HFF-Myc (cell line): ENCODE measurements around the gene KCMF1.

Source experiments
- DNase-seq: peaks from one replicate; pipeline ENCODE4 v3.0.0-alpha.2; 2011; ENCODE audit warnings: low read depth; ENCODE audit errors: extremely low read depth
- H3K4me3 ChIP-seq: replicated peaks from 2 replicates; pipeline ENCODE4 v1.5.1; 2011; ENCODE audit warnings: low read depth, mild to moderate bottlenecking, control low read depth, low read length
- TF ChIP-seq, protein P1 (sequence below): IDR thresholded peaks from 2 replicates; pipeline ENCODE4 v1.5.1; 2012; ENCODE audit warnings: mild to moderate bottlenecking, low read depth, low read length, control low read depth; ENCODE audit errors: missing control alignments

KCMF1 gene

DNA sequence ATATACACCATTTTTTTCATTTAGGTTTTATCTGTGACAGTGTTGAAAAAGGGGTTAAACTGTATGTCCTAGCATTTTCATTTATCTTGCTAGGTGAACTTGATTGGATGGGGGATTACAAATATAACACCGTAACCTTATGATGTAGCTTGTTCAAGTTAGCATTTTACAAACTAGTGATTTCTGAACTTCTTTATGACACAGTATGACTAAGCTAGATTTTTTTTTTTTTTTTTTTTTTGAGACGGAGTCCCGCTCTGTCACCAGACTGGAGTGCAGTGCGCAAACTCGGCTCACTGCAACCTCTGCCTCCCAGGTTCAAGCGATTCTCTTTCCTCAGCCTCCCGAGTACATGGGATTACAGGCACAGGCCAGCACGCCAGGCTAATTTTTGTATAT, 47.1 kb downstream of the KCMF1 start:
- no peak overlapping the region for H3K4me3 ChIP-seq

DNA sequence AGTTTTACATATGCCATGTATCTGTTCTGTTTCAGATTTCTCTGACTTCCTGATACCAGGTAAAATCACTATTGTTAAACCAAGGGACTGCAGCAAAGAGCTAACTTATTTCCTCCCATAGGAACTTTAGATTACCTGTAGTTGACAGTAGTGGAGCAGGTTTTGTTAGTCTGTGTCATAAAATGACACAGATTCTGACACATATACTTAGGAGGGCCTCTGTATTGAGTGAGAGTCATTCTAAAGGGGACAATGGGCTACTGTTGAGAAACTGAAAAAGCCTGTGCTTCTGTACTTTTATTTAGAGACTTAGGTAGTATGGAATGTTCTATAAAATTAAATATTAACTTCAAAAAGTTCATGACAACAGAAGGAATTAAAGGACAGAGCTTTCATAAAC, 48.2 kb downstream of the KCMF1 start:
- H3K4me3 ChIP-seq = no peak overlapping the region
- TF ChIP-seq, protein P1, sequence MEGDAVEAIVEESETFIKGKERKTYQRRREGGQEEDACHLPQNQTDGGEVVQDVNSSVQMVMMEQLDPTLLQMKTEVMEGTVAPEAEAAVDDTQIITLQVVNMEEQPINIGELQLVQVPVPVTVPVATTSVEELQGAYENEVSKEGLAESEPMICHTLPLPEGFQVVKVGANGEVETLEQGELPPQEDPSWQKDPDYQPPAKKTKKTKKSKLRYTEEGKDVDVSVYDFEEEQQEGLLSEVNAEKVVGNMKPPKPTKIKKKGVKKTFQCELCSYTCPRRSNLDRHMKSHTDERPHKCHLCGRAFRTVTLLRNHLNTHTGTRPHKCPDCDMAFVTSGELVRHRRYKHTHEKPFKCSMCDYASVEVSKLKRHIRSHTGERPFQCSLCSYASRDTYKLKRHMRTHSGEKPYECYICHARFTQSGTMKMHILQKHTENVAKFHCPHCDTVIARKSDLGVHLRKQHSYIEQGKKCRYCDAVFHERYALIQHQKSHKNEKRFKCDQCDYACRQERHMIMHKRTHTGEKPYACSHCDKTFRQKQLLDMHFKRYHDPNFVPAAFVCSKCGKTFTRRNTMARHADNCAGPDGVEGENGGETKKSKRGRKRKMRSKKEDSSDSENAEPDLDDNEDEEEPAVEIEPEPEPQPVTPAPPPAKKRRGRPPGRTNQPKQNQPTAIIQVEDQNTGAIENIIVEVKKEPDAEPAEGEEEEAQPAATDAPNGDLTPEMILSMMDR = no peak
- DNase-seq = no peak

More for the DNA sequence above, 47.1 kb downstream of the KCMF1 start:
- DNase-seq = no peak
- TF ChIP-seq, protein P1 = no peak

DNA sequence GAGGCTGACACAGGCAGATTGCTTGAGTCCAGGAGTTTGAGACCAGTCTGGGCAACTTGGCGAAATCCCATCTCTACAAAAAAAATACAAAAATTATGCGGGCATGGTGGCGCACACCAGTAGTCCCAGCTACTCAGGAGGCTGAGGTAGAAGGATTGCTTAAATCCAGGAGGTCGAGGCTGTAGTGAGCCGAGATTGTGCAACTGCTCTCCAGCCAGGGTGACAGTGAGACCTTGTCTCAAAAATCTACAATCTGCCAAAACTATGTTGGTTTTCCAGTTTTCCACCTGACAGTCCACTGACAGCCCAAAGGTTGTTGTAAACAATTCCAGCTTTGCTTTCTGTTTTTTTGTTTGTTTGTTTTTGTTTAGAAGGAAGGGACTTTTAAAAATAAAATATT, 51.3 kb downstream of the KCMF1 start:
- no peak overlapping the region for H3K4me3 ChIP-seq
- TF ChIP-seq, protein P1 = no peak
- DNase-seq = no peak

DNA sequence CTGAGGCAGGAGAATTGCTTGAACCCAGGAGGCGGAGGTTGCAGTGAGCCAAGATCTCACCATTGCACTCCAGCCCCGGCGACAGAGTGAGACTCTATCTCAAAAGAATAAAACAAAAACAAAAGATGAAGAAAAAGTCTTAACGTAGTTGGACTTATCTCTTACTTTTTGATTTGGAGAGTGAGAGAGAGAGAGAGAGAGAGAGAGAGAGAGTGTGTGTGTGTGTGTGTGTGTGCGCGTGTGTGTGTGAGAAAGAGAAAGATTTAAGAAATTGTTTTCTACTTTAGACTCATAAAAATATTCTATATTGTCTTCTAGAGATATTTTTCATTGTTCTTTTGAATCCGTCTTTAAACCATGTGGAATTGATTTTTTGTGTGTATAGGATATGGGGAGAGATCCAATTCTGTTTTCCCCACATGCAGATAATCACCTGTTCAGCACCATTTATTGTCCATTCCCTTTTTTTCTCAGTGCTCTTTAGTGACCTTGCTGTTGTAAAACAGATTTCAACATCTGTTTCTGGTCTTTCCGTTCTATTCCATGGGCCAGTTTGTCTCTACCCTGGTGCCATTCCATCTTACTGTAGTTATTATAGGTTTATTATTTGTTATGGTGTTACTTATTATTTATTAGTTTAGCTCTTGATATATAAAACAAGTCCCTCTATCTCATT, 53.5 kb downstream of the KCMF1 start:
- TF ChIP-seq, protein P1 = no peak
- DNase-seq = no peak

GRCh38 chr2:85032621-85033020, 61.7 kb downstream of the KCMF1 start:
- TF ChIP-seq, protein P1 = no peak
- no peak for DNase-seq
- H3K4me3 ChIP-seq = no peak overlapping the region

More for the DNA sequence above, 53.5 kb downstream of the KCMF1 start:
- no peak overlapping the region for H3K4me3 ChIP-seq

GRCh38 chr2:85033388-85033787, 62.4 kb downstream of the KCMF1 start:
- TF ChIP-seq, protein P1 = no peak
- no peak overlapping the region for H3K4me3 ChIP-seq
- DNase-seq = no peak

DNA sequence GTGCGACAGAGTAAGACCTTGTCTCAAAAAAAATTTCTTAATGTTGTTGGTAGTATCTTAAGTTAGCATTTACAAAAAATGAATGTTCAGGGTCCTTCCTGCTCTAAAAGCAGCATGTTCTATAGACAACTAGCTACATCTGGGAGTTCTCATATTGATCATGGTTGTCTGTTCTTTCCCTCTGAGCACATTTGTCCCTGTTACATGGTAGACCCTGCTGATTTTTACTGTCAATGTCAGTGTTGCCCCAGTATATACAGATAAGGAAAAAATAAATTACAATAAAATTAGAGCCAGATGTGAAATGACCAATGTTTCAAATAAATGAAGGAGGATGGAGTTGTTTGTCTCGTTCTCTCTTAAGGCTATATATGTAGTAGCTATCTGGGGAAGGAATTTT, 63.2 kb downstream of the KCMF1 start:
- TF ChIP-seq, protein P1 = no peak
- no peak overlapping the region for H3K4me3 ChIP-seq
- no peak for DNase-seq
